Measurements from ENCODE around the gene GALNS. TPM values are rescaled to one million over a fixed set of nuclear protein-coding genes. Genes with fewer than 3 reads are reported as not detected.

The GALNS gene
- total and polyA plus RNA-seq, 2 of the 4 experiments (the other 2 are of a cell fraction): 7.2 to 32.5 TPM

- H2BK5ac ChIP-seq (ENCODE audit: low read depth, low read length, poor library complexity, severe bottlenecking): no peak overlapping the region
- no peak overlapping the region for H3K4me3 ChIP-seq (ENCODE audit: insufficient read depth, low read depth, low read length)
- no peak overlapping the region for H2BK15ac ChIP-seq (ENCODE audit: low read depth, low read length)
- H3K36me3 ChIP-seq (ENCODE audit: control insufficient read depth, insufficient read depth, low read length): peaks cover 8% of the 10 kb centered on the region
- no peak overlapping the region for H4K8ac ChIP-seq (ENCODE audit: low read depth in 2 of 2, low read length in 2 of 2)
- H2AK5ac ChIP-seq (ENCODE audit: low read depth, low read length): 0 out of 2 replicates have a peak overlapping the region, but pooled peaks have one; percentile 33
- H3K56ac ChIP-seq (ENCODE audit: extremely low read depth, insufficient read depth, low read length): no peak overlapping the region
- dilution Hi-C loops (cut with HindIII; ENCODE audit: low sequenced_read_pairs, unreplicated experiment): no loop called here
- ATAC-seq (ENCODE audit: low read depth) (no peak), DNase-seq (peak; percentile 35)
- peaks cover 10 to 97% of the 10 kb centered on the region in 2 experiments; a peak in 3 of 4 replicates for H3K79me1 ChIP-seq (ENCODE audit: low read depth in 1 of 2, low read length in 2 of 2)
- BruUV-seq (replicated peaks): no TSS peak
- no peak overlapping the region for H3K9ac ChIP-seq (ENCODE audit: low read depth, low read length)
- peaks cover 37% of the 10 kb centered on the region for H3K4me1 ChIP-seq (ENCODE audit: control insufficient read depth, insufficient read depth, low read length)
- intact Hi-C loops (cut with micrococcal nuclease): no loop called here
- WGBS, 2 experiments (ENCODE audit: extremely low coverage in 2 of 2, insufficient read length in 1 of 2): 93% methylated on average over 4 of the region's 9 CpGs; no CpG with 5 or more reads in 1 of the 2 experiments
- no peak overlapping the region for H2AFZ ChIP-seq (replicated peaks; ENCODE audit: low read length, poor library complexity)
- H3K18ac ChIP-seq (ENCODE audit: low read depth, low read length): no peak overlapping the region
- in situ Hi-C loops (cut with MboI; ENCODE audit: low sequenced_read_pairs): no loop called here
- H2BK20ac ChIP-seq (ENCODE audit: low read depth, low read length): no peak overlapping the region
- no peak overlapping the region for H4K5ac ChIP-seq (ENCODE audit: low read depth, low read length)
- no peak overlapping the region for H2BK120ac ChIP-seq (ENCODE audit: low read depth, low read length)
- no peaks in the 10 kb centered on the region for H3K9me3 ChIP-seq (ENCODE audit: control insufficient read depth, insufficient read depth, low read length)
- no peak overlapping the region for H3K27ac ChIP-seq (ENCODE audit: insufficient read depth, low read length)
- H2AK9ac ChIP-seq (replicated peaks; ENCODE audit: low read depth, low read length, poor library complexity): no peak overlapping the region
- peaks cover 34% of the 10 kb centered on the region for H3K9me1 ChIP-seq (ENCODE audit: insufficient read depth, low read length)
- H3K14ac ChIP-seq (replicated peaks; ENCODE audit: low read depth, low read length): no peak overlapping the region
- H3K4ac ChIP-seq (ENCODE audit: low read depth, low read length): no peak overlapping the region
- H3K27me3 ChIP-seq (ENCODE audit: control insufficient read depth, insufficient read depth, low read length): no peaks in the 10 kb centered on the region
- ChIA-PET CTCF (no interaction called here), POLR2A (ENCODE audit: unreplicated experiment) (no interaction called here)
- no peak overlapping the region for H4K91ac ChIP-seq (ENCODE audit: insufficient read depth, low read depth, low read length)
- no peak overlapping the region for H3K4me2 ChIP-seq (ENCODE audit: low read depth, low read length)
- peak; percentile 16; the same call in 1 of the 2 replicates for TF ChIP-seq MAZ (IDR thresholded peaks at IDR 0.05; ENCODE audit: borderline replicate concordance, low read depth, low read length)
- TF ChIP-seq FOS (IDR thresholded peaks at IDR 0.05; ENCODE audit: low read depth, low read length): peak; percentile 46; the same call in 1 of the 2 replicates
- no peak for TF ChIP-seq RAD21 (IDR thresholded peaks at IDR 0.05; ENCODE audit: low read length)
- no peak for TF ChIP-seq POLR2A (IDR thresholded peaks at IDR 0.05; ENCODE audit: low read depth, low read length)
- no peak overlapping the region for H3K23ac ChIP-seq (ENCODE audit: low read depth, low read length)
- H4K20me1 ChIP-seq (ENCODE audit: insufficient read depth, low read length): peaks cover 100% of the 10 kb centered on the region
Observed at GRCh38 chr16:88764913-88765349, 91.8 kb downstream of the GALNS start.

All from IMR-90 (cell line).